HFF-Myc (cell line): ENCODE data around the gene ZFR2.
A peak's percentile ranks its signal among the peaks of the same experiment; 100 is the strongest.

Experiments
- DNase-seq: peaks from one replicate; pipeline ENCODE4 v3.0.0-alpha.2; 2011; ENCODE audit warnings: low read depth; ENCODE audit errors: extremely low read depth
- H3K4me3 ChIP-seq: replicated peaks from 2 replicates; pipeline ENCODE4 v1.5.1; 2011; ENCODE audit warnings: low read depth, mild to moderate bottlenecking, control low read depth, low read length
- TF ChIP-seq, protein P1 (sequence below): IDR thresholded peaks from 2 replicates; pipeline ENCODE4 v1.5.1; 2012; ENCODE audit warnings: mild to moderate bottlenecking, low read depth, low read length, control low read depth; ENCODE audit errors: missing control alignments

Gene ZFR2

DNA sequence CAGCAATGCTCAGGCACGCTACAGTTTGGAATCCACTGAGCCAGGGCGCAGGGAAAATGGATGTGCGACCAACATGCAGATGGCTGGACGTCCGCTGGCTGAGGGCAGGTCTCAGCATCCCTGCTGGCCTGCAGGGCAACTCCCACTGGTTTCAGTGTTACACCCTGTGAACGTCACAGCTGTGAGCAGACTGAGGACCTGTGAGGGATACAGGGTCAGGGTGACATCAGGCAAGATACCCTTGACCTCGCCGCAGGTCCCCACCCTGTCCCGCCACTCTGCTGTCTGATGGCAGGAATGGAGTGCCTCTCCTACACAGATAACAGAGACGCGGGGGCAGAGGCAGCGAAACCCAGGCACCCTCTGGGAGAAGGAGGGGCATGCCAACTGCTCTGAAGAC, 19.1 kb downstream of the ZFR2 start:
- no peak overlapping the region for H3K4me3 ChIP-seq
- DNase-seq, result no peak
- TF ChIP-seq, protein P1, sequence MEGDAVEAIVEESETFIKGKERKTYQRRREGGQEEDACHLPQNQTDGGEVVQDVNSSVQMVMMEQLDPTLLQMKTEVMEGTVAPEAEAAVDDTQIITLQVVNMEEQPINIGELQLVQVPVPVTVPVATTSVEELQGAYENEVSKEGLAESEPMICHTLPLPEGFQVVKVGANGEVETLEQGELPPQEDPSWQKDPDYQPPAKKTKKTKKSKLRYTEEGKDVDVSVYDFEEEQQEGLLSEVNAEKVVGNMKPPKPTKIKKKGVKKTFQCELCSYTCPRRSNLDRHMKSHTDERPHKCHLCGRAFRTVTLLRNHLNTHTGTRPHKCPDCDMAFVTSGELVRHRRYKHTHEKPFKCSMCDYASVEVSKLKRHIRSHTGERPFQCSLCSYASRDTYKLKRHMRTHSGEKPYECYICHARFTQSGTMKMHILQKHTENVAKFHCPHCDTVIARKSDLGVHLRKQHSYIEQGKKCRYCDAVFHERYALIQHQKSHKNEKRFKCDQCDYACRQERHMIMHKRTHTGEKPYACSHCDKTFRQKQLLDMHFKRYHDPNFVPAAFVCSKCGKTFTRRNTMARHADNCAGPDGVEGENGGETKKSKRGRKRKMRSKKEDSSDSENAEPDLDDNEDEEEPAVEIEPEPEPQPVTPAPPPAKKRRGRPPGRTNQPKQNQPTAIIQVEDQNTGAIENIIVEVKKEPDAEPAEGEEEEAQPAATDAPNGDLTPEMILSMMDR, result no peak

DNA sequence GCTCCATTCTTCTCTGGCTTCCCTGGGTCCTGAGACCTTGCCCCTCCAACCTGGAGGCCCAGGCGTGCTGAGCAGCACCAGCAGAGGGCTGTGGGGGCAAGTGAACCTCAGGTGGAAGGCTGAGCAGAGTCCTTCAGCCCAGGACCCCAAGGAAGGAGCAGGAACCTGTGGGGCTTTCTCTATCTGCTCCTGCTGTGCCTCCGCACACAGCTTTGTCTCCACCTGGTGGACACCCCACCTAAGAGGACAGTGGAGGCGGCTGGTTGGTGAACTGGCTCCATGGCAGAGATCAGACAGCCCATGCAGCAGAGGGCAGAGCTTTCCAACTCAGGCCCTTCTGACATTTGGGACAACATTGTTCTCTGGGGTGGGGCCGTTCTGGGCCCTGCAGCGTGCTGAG, 19.7 kb downstream of the ZFR2 start:
- TF ChIP-seq, protein P1, result peak; percentile 32
- H3K4me3 ChIP-seq, result no peak overlapping the region
- DNase-seq, result no peak

DNA sequence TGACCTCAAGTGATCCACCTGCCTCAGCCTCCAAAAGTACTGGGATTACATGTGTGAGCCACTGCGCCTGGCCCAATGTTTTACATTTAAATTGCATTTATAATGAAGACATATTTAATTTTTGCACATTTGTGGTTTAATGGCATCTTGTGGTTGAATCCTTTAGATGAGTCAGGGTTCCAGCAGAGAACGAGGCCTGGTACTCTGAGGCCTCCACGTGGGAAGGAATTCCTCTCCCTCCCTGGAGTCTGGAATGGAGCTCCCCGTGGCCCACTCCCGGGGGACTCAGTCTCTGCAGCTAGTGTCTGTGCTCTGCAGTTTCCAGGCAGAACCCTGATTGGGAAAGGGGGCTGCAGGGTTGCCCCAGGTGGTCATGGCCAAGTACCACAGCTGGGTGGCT, 24.2 kb downstream of the ZFR2 start:
- DNase-seq, result no peak

DNA sequence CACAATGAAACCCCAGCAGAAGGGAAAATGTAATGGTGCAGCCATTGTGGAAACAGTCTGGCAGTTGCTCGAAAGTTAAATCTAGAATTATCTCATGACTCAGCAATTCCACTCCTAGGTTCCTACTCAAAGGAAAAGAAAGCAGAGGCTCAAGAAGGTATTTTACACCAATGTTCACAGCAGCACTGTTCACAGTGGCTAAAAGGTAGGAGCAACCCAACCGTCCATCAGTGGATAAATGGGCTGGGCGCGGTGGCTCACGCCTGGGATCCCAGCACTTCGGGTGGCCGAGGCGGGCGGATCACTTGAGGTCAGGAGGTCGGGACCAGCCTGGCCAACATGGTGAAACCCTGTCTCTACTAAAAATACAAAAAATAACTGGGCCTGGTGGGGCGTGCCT, 25.9 kb downstream of the ZFR2 start:
- TF ChIP-seq, protein P1, result no peak

More for the DNA sequence above, 24.2 kb downstream of the ZFR2 start:
- TF ChIP-seq, protein P1, result no peak
- H3K4me3 ChIP-seq, result no peak overlapping the region

DNA sequence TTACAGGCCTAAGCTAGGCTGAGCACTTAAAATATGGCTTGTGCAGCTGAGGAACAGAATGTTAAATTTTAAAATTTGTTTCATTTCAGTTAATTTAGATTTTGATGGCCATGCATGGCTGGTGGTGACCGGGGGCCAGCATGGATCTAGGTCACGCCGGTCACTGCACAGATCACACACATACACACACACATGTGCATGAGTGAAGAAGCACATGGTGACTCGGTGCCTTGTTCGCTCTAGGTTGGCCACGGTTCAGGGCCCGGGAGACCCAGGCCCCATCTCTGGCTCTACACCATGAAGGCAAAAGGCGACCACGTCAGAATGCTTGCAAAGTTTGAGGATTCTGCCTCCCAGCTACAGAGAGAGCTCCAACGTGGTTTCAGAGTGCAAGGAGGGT, 28.0 kb downstream of the ZFR2 start:
- H3K4me3 ChIP-seq, result no peak overlapping the region
- no peak for DNase-seq
- TF ChIP-seq, protein P1, result no peak

More for the DNA sequence above, 25.9 kb downstream of the ZFR2 start:
- no peak overlapping the region for H3K4me3 ChIP-seq
- DNase-seq, result no peak

DNA sequence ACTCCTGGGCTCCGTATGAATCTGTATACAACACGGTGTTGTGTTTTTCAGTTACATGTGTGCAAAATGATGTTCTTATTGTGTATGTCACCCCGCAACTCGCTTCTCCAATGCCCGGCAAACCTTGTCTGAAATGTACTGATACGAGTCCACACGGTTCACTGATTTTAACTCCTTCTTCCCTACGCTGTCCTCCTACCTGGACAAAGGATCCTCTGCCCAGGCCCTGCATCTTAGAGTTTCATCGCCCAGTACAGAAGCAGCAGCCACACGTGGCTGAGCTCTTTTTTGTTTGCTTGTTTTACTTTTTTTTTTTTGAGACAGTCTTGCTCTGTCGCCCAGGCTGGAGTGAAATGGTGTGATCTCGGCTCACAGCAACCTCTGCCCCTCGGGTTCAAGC, 28.9 kb downstream of the ZFR2 start:
- TF ChIP-seq, protein P1, result no peak
- DNase-seq, result no peak
- H3K4me3 ChIP-seq, result no peak overlapping the region

DNA sequence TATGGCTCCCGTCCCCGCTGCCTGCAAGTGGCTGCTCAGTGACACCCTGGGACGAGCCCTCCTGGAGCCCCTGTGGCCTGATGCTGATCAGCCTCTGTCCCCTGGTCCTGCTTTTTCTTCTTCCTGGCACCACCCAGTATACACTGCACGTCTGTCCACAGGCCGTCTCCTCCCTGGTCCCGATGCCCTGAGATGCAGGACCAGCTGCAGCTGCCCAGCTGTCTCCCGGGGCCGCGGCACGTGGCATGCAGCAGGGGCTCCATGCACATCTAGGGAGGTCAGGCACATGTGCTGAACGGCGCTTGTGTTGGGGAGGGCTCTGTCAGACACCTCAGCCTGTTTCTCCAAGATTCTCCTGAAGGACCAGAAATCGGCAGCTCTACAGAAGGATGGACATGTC, 30.2 kb downstream of the ZFR2 start:
- TF ChIP-seq, protein P1, result no peak
- H3K4me3 ChIP-seq, result no peak overlapping the region
- no peak for DNase-seq
